HAP-1 (cell line): ENCODE results near the gene VASP.

Experiments used
- DNase-seq, 2 experiments: peaks; one replicate each; pipeline ENCODE4 v3.0.0-alpha.2; 2016 to 2020; ENCODE audit warnings: low spot score in 2 of 2
- H3K27me3 ChIP-seq: fragments of 250-450 bp; sonication (Bioruptor Pico); 2 replicates; pipeline ENCODE4 v1.5.1; 2020; ENCODE audit warnings: low read depth, mild to moderate bottlenecking, moderate library complexity
- H3K36me3 ChIP-seq: fragments of 250-450 bp; sonication (Bioruptor Pico); replicated peaks from 2 replicates; pipeline ENCODE4 v1.5.1; 2020; ENCODE audit warnings: mild to moderate bottlenecking
- H3K4me1 ChIP-seq: fragments of 250-450 bp; sonication (Bioruptor Pico); 2 replicates; pipeline ENCODE4 v1.5.1; 2020; ENCODE audit warnings: mild to moderate bottlenecking
- H3K4me3 ChIP-seq: fragments of 250-450 bp; sonication (Bioruptor Pico); 2 replicates; pipeline ENCODE4 v1.5.1; 2020; ENCODE audit warnings: mild to moderate bottlenecking, moderate library complexity
- H3K9me3 ChIP-seq: fragments of 250-450 bp; sonication (Bioruptor Pico); 2 replicates; pipeline ENCODE4 v1.5.1; 2020; ENCODE audit warnings: mild to moderate bottlenecking, moderate library complexity
- in situ Hi-C: fragments of 300-500 bp; cut with MboI; formaldehyde crosslinking; loops from 3 replicates; pipeline ENCODE4 v1.14.3; 2020; ENCODE audit warnings: low sequenced_read_pairs, inconsistent platforms, mixed read lengths

The VASP gene

DNA sequence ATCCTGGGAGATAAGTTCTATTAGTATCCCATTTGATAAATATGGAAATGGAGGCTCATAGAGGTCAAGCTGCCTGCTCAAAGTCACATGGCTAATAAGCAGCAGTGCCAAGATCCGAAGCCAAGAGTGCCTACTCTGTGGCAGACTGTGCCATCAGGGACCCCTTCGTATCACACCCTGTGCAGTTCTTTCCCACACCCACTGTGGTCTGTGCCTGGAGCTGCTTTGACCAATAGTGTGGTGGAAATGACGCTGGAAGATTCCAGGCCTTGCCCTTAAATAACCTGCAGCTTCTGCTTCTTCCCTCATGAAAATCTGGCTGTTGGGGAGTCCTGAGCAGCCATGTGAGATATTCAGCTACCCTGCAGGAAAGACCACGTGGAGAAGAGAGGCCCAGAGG lies 67.2 kb downstream of the VASP start:
- no peak overlapping the region for H3K4me3 ChIP-seq
- no peaks in the 10 kb centered on the region for H3K27me3 ChIP-seq
- no peaks in the 10 kb centered on the region for H3K4me1 ChIP-seq
- in situ Hi-C loops = no loop called here
- no peaks in the 10 kb centered on the region for H3K9me3 ChIP-seq
- no peak for DNase-seq
- H3K36me3 ChIP-seq = no peaks in the 10 kb centered on the region

DNA sequence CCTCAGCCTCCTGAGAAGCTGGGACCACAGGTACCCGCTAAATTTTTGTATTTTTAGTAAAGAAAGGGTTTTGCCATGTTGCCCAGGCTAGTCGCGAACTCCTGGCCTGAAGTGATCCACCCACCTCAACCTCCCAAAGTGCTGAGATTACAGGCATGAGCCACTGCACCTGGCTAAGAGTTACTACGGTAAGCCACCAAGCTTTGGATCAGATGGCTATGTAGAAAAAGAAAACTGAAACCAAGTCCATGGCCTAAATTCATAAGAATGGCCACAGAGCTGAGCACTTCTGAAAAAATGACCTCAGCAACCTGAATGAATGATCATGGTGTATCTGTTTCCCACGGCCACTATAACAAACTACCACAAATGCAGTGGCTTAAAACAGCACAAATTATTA lies 67.9 kb downstream of the VASP start:
- Histone ChIP-seq H3K9me3 (no peaks in the 10 kb centered on the region), H3K4me1 (no peaks in the 10 kb centered on the region), H3K4me3 (no peak overlapping the region)

More for the DNA sequence above, 67.9 kb downstream of the VASP start:
- DNase-seq = no peak
- H3K36me3 ChIP-seq = no peaks in the 10 kb centered on the region
- in situ Hi-C loops = no loop called here
- H3K27me3 ChIP-seq = no peaks in the 10 kb centered on the region
